Measurements from ENCODE around the gene TIPARP.

- TF ChIP-seq CTCF (conservative IDR thresholded peaks at IDR 0.05; ENCODE audit: low read depth, low read length) (no peak), EZH2 (IDR thresholded peaks at IDR 0.05; ENCODE audit: borderline replicate concordance, low read depth, low read length, poor library complexity, severe bottlenecking) (no peak)
Observed at GRCh38 chr3:156654834-156655233, 19.6 kb upstream of the TIPARP start.

All from A673 (cell line).